ENCODE results near the gene CAMSAP3. TPM values are rescaled to one million over a fixed set of nuclear protein-coding genes. Genes with fewer than 3 reads are reported as not detected.
A peak's percentile ranks its signal among the peaks of the same experiment; 100 is the strongest.

CAMSAP3 gene
- under 1 TPM in 2 of 3 donors, not detected in 1; 0.24 to 0.34 TPM for total RNA-seq
- 0.02 TPM for total RNA-seq (2013)

DNA sequence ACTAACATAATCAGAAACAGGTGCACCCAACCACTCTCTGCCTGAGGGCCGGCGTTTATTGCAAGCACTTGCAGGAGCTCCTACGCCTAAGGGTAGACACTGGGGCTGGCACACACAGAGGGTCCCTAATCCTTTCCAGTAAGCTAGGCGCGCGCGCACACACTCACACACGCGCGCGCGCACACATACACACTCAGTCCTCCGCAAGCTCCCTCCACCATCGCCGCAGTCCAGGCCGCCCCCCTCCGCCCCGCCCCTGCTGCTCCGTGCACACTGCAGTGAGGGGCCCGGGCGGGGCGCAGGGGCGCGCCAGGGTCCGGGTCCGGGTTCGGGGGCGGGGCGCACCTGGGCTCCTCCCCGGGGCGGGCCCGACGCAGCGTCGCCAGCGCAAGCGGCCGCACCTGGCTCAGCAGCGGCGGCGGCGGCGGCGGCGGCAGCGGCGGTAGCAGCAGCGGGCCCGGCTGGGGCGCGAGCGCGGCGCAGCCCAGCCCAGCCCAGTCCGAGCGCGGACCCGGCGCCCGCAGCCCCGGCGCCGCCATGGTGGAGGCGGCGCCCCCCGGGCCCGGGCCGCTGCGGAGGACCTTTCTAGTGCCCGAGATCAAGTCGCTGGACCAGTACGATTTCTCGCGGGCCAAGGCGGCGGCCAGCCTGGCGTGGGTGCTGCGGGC is at the start of gene CAMSAP3:
Gene CAMSAP3, plus strand, starts transcription at position 398 of the 668 bp plus-strand sequence. Its CDS starts 140 bp downstream, at position 538.
- Histone ChIP-seq H3K27ac (ENCODE audit: low read length) (no peak within 1 kb of the TSS), H3K4me3 (ENCODE audit: low read length) (no peak within 1 kb of the TSS), H3K9me3 (ENCODE audit: control insufficient read depth, insufficient read depth, low read length) (no peaks in the 10 kb centered on the region), H3K36me3 (ENCODE audit: control insufficient read depth, insufficient read depth, low read length) (no peaks in the 10 kb centered on the region), H3K27me3 (ENCODE audit: control insufficient read depth, insufficient read depth, low read length) (peaks cover 26% of the 10 kb centered on the region), H3K4me1 (ENCODE audit: control insufficient read depth, insufficient read depth, low read length) (peaks cover 8% of the 10 kb centered on the region)
- Mint-ChIP-seq H3K36me3 (no peaks in the 10 kb centered on the region), H3K9me3 (no peaks in the 10 kb centered on the region), H3K4me1 (peaks cover 5 to 10% of the 10 kb centered on the region in 2 donors), H3K27ac (no peak within 1 kb of the TSS), H3K4me3 (peak within 1 kb of the TSS; percentile 74), H3K27me3 (ENCODE audit: low read depth in 2 of 2) (peaks cover 38 to 40% of the 10 kb centered on the region in 2 donors)
- DNase-seq, result peak in 1 of 2 donors; percentile 51
- intact Hi-C loops (cut with micrococcal nuclease), result no loop called here
- no peak for TF ChIP-seq CTCF (IDR thresholded peaks at IDR 0.05)
- under 1% methylated on average over 78 of the region's 78 CpGs for WGBS (ENCODE audit: insufficient coverage)
- peak; percentile 65 to 85 (median 82) for ATAC-seq

DNA sequence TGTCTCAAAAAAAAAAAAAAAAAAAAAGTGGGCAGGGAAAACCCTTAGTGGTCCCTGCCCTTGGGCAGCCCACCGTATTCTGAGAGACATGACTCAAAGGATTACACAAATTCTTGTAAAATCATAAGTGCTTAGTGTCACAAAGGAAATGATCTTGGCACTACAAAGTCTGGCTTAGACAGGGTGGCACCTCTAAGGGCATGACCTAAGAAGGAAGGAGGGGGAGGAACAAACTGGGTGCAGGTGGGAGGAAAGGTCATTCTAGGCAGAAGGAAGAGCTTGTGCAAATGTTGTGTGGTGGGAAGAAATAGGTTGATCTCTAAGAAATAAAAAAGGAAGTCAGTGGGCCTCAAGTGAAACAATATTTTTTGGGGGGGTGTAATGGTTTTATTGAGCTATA is 49.8 kb upstream of the CAMSAP3 start:
- WGBS (ENCODE audit: insufficient coverage), result 23% methylated on average over 1 of the region's 1 CpG

GRCh38 chr19:7547159-7547558 is 48.5 kb upstream of the CAMSAP3 start:
- peaks cover 5 to 15% of the 10 kb centered on the region in 2 donors for H3K4me1 Mint-ChIP-seq

More for the DNA sequence above, 49.8 kb upstream of the CAMSAP3 start:
- Mint-ChIP-seq H3K36me3 (no peaks in the 10 kb centered on the region), H3K4me1 (peaks cover 5 to 15% of the 10 kb centered on the region in 2 donors), H3K27ac (peak overlapping the region in 1 of 2 donors; percentile 7), H3K9me3 (no peaks in the 10 kb centered on the region), H3K27me3 (ENCODE audit: low read depth in 2 of 2) (no peaks in the 10 kb centered on the region), H3K4me3 (no peak overlapping the region)
- peak in 1 of 3 donors; percentile 52 for ATAC-seq
- Histone ChIP-seq H3K27me3 (ENCODE audit: control insufficient read depth, insufficient read depth, low read length) (no peaks in the 10 kb centered on the region), H3K36me3 (ENCODE audit: control insufficient read depth, insufficient read depth, low read length) (peaks cover 35% of the 10 kb centered on the region), H3K4me1 (ENCODE audit: control insufficient read depth, insufficient read depth, low read length) (peaks cover 20% of the 10 kb centered on the region), H3K9me3 (ENCODE audit: control insufficient read depth, insufficient read depth, low read length) (no peaks in the 10 kb centered on the region), H3K4me3 (ENCODE audit: low read length) (no peak overlapping the region), H3K27ac (ENCODE audit: low read length) (no peak overlapping the region)
- TF ChIP-seq CTCF (IDR thresholded peaks at IDR 0.05), result no peak
- DNase-seq, result no peak
- intact Hi-C loops (cut with micrococcal nuclease), result no loop called here

More at GRCh38 chr19:7547159-7547558, 48.5 kb upstream of the CAMSAP3 start:
- H3K4me3 Mint-ChIP-seq, result no peak overlapping the region
- peak overlapping the region; percentile 20 to 50 for H3K27ac Mint-ChIP-seq
- no peaks in the 10 kb centered on the region for H3K27me3 Mint-ChIP-seq (ENCODE audit: low read depth in 2 of 2)
- Histone ChIP-seq H3K9me3 (ENCODE audit: control insufficient read depth, insufficient read depth, low read length) (no peaks in the 10 kb centered on the region), H3K27me3 (ENCODE audit: control insufficient read depth, insufficient read depth, low read length) (no peaks in the 10 kb centered on the region), H3K36me3 (ENCODE audit: control insufficient read depth, insufficient read depth, low read length) (peaks cover 23% of the 10 kb centered on the region), H3K27ac (ENCODE audit: low read length) (no peak overlapping the region), H3K4me1 (ENCODE audit: control insufficient read depth, insufficient read depth, low read length) (peaks cover 20% of the 10 kb centered on the region), H3K4me3 (ENCODE audit: low read length) (no peak overlapping the region)
- H3K36me3 Mint-ChIP-seq, result no peaks in the 10 kb centered on the region
- ATAC-seq (peak in 2 of 3 donors; percentile 35 to 44), DNase-seq (no peak)
- TF ChIP-seq CTCF (IDR thresholded peaks at IDR 0.05), result no peak
- intact Hi-C loops (cut with micrococcal nuclease), result no loop called here
- no peaks in the 10 kb centered on the region for H3K9me3 Mint-ChIP-seq
- whole genome bisulfite sequencing (ENCODE audit: insufficient coverage), result 56% methylated on average over 2 of the region's 3 CpGs
